HEK293 (cell line): ENCODE results near the gene C2orf49.
A peak's percentile ranks its signal among the peaks of the same experiment; 100 is the strongest.

ENCODE experiments used
- CTCF ChIA-PET: fragments of 350-600 bp; formaldehyde crosslinking; extraction: SDS; loops from one replicate; lab custom pipeline; 2021; ENCODE audit warnings: antibody characterized with exemption; lab: Yijun Ruan, JAX
- POLR2A ChIA-PET: fragments of 300-600 bp; formaldehyde crosslinking; extraction: SDS; loops from one replicate; lab custom pipeline; 2020; ENCODE audit warnings: antibody characterized with exemption, inconsistent platforms; lab: Yijun Ruan, JAX
- H3K27ac ChIP-seq: fragments of 200-500 bp; sonication (Bioruptor generic); 2 replicates; pipeline ENCODE4 v1.5.1; 2014; ENCODE audit warnings: low read depth, low read length, control low read depth, inconsistent platforms; ENCODE audit errors: extremely low read depth
- H3K36me3 ChIP-seq, 2 experiments: fragments of 200-500 bp in 1 of 2; sonication (Bioruptor generic) in 1 of 2; 1 replicate in 1 of 2; 2 replicates in 1 of 2; pipeline ENCODE4 v1.5.1; 2014 to 2017; ENCODE audit warnings: inconsistent platforms in 2 of 2, low read length in 2 of 2; ENCODE audit not compliant: control insufficient read depth in 2 of 2, insufficient read depth in 1 of 2
- H3K4me1 ChIP-seq: fragments of 200-500 bp; sonication (Bioruptor generic); 2 replicates; pipeline ENCODE4 v1.5.1; 2014; ENCODE audit warnings: mild to moderate bottlenecking, low read length, inconsistent platforms; ENCODE audit not compliant: control insufficient read depth, insufficient read depth
- H3K4me3 ChIP-seq: 2 replicates; pipeline ENCODE4 v1.5.1; 2011; ENCODE audit warnings: low read depth, mild to moderate bottlenecking, control low read depth, low read length, moderate library complexity
- H3K9me3 ChIP-seq: fragments of 200-500 bp; sonication (Bioruptor generic); 2 replicates; pipeline ENCODE4 v1.5.1; 2014; ENCODE audit warnings: low read depth, low read length, inconsistent platforms; ENCODE audit not compliant: control insufficient read depth, insufficient read depth
- IKZF3 ChIP-seq: fragments of 450-650 bp; IDR thresholded peaks from 2 replicates; pipeline ENCODE4 v1.5.0; 2018; ENCODE audit warnings: missing biosample characterization, mild to moderate bottlenecking, missing genetic modification characterization, moderate library complexity
- KLF1 ChIP-seq: fragments of 450-650 bp; formaldehyde crosslinking; IDR thresholded peaks from 2 replicates; pipeline ENCODE4 v1.5.1; 2016; ENCODE audit warnings: missing biosample characterization, missing genetic modification characterization
- KLF8 ChIP-seq: fragments of 450-650 bp; formaldehyde crosslinking; IDR thresholded peaks from 2 replicates; pipeline ENCODE4 v1.5.1; 2016; ENCODE audit warnings: missing biosample characterization, missing genetic modification characterization
- ZBTB1 ChIP-seq: fragments of 450-650 bp; formaldehyde crosslinking; IDR thresholded peaks from 2 replicates; pipeline ENCODE4 v1.5.1; 2016; ENCODE audit warnings: missing biosample characterization, missing genetic modification characterization
- ZBTB17 ChIP-seq: fragments of 450-650 bp; formaldehyde crosslinking; IDR thresholded peaks from 2 replicates; pipeline ENCODE4 v1.5.1; 2016; ENCODE audit warnings: missing biosample characterization, missing genetic modification characterization
- ZBTB8A ChIP-seq: fragments of 450-650 bp; formaldehyde crosslinking; IDR thresholded peaks from 2 replicates; pipeline ENCODE4 v1.5.1; 2016; ENCODE audit warnings: missing biosample characterization, missing genetic modification characterization
- ZNF114 ChIP-seq: fragments of 450-650 bp; formaldehyde crosslinking; IDR thresholded peaks from 2 replicates; pipeline ENCODE4 v1.5.0; 2017; ENCODE audit warnings: missing biosample characterization, missing genetic modification characterization
- ZNF132 ChIP-seq: fragments of 450-650 bp; formaldehyde crosslinking; IDR thresholded peaks from 2 replicates; pipeline ENCODE4 v1.5.1; 2017; ENCODE audit warnings: missing biosample characterization, missing genetic modification characterization, borderline replicate concordance
- ZNF133 ChIP-seq: fragments of 450-650 bp; formaldehyde crosslinking; IDR thresholded peaks from 2 replicates; pipeline ENCODE4 v1.5.1; 2016; ENCODE audit warnings: missing biosample characterization, missing genetic modification characterization
- ZNF184 ChIP-seq: fragments of 450-650 bp; IDR thresholded peaks from 2 replicates; pipeline ENCODE4 v1.5.1; 2018; ENCODE audit warnings: missing biosample characterization, mild to moderate bottlenecking, missing genetic modification characterization
- ZNF221 ChIP-seq: fragments of 450-650 bp; formaldehyde crosslinking; IDR thresholded peaks from 2 replicates; pipeline ENCODE4 v1.5.1; 2017; ENCODE audit warnings: missing biosample characterization, missing genetic modification characterization, borderline replicate concordance
- ZNF24 ChIP-seq: fragments of 450-650 bp; formaldehyde crosslinking; IDR thresholded peaks from 2 replicates; pipeline ENCODE4 v1.5.1; 2016; ENCODE audit warnings: missing biosample characterization, missing genetic modification characterization
- ZNF391 ChIP-seq: fragments of 450-650 bp; formaldehyde crosslinking; IDR thresholded peaks from 2 replicates; pipeline ENCODE4 v1.5.1; 2016; ENCODE audit warnings: low read depth, missing biosample characterization, missing genetic modification characterization, borderline replicate concordance
- ZNF394 ChIP-seq: fragments of 450-650 bp; formaldehyde crosslinking; IDR thresholded peaks from 2 replicates; pipeline ENCODE4 v1.5.1; 2016; ENCODE audit warnings: missing biosample characterization, missing genetic modification characterization, mild to moderate bottlenecking, moderate library complexity, borderline replicate concordance
- ZNF514 ChIP-seq: fragments of 450-650 bp; formaldehyde crosslinking; IDR thresholded peaks from 2 replicates; pipeline ENCODE4 v1.5.1; 2016; ENCODE audit warnings: missing biosample characterization, missing genetic modification characterization
- ZNF548 ChIP-seq: fragments of 450-650 bp; formaldehyde crosslinking; IDR thresholded peaks from 2 replicates; pipeline ENCODE4 v1.5.1; 2016; ENCODE audit warnings: missing biosample characterization, missing genetic modification characterization
- ZNF629 ChIP-seq: fragments of 450-650 bp; formaldehyde crosslinking; IDR thresholded peaks from 2 replicates; pipeline ENCODE4 v1.5.1; 2017; ENCODE audit warnings: missing biosample characterization, missing genetic modification characterization
- ZNF654 ChIP-seq: fragments of 450-650 bp; formaldehyde crosslinking; IDR thresholded peaks from 2 replicates; pipeline ENCODE4 v1.5.1; 2016; ENCODE audit warnings: low read depth, missing biosample characterization, missing genetic modification characterization
- ZNF670 ChIP-seq: fragments of 450-650 bp; formaldehyde crosslinking; IDR thresholded peaks from 2 replicates; pipeline ENCODE4 v1.5.1; 2016; ENCODE audit warnings: missing biosample characterization, missing genetic modification characterization, low read depth
- ZNF701 ChIP-seq: fragments of 450-650 bp; formaldehyde crosslinking; IDR thresholded peaks from 2 replicates; pipeline ENCODE4 v1.5.1; 2016; ENCODE audit warnings: missing biosample characterization, missing genetic modification characterization
- ZNF76 ChIP-seq: fragments of 450-650 bp; formaldehyde crosslinking; IDR thresholded peaks from 2 replicates; pipeline ENCODE4; 2016; ENCODE audit warnings: low read depth, missing biosample characterization, missing genetic modification characterization, borderline replicate concordance
- TF ChIP-seq, protein P1 (sequence below): fragments of 450-650 bp; formaldehyde crosslinking; IDR thresholded peaks from 2 replicates; pipeline ENCODE4 v1.5.1; 2016; ENCODE audit warnings: missing biosample characterization, missing genetic modification characterization

C2orf49 gene

DNA sequence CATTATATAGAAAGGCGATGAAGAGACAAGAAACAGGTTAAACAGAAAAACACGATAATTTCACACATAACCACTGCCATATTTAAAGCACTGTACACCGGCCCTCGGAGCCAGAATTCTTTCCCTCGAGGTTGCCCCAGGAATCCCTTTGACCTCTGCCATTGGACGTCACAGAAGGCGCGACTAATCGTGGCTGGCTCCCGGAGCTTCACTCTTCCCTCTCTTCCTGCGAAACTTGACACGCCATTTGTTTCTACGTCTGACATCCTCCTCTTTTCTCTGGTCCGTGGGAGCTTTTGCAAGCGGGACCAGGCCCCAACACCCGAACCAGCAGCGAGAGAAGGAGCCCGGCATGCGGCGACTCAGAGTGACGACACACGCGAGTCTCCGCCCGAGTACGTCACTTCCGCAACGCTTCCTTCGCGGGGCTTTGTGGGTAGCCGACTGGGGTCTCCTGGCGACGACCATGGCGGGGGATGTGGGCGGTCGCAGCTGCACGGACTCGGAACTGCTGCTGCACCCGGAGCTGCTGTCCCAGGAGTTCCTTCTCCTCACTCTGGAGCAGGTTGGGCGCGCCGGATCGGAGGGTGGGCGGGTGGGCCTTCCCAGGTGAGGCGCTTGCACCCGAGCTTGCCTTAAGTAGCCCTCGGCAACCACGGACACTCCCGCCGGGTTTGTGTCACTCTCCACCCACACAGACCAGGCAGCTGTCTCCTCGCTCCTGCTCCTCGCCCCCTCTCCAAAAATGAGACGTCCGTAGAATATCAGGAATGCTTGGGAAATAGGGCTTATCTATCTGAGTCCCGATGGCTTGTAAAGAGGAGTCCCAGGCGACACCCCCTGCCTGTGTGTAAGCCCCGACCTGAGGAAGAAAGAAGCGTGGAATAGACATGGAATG lies at the start of gene C2orf49 (continued):
- TF ChIP-seq ZNF24, result peak; percentile 22; the same call in 1 of the 2 replicates
- TF ChIP-seq ZNF114 (tag by site-specific recombination), result no peak
- no peak for TF ChIP-seq IKZF3 (tag by site-specific recombination)
- TF ChIP-seq ZBTB1 (tag by site-specific recombination), result no peak
- peak; percentile 92 for TF ChIP-seq ZNF76 (tag by site-specific recombination)
- TF ChIP-seq ZNF548 (tag by site-specific recombination), result no peak
- peak; percentile 82 for TF ChIP-seq KLF8 (tag by site-specific recombination)
- TF ChIP-seq ZNF670, result no peak
- TF ChIP-seq ZBTB17 (tag by site-specific recombination), result peak; percentile 77
- no peak for TF ChIP-seq KLF1
- TF ChIP-seq, protein P1, sequence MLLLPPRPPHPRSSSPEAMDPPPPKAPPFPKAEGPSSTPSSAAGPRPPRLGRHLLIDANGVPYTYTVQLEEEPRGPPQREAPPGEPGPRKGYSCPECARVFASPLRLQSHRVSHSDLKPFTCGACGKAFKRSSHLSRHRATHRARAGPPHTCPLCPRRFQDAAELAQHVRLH (tag by site-specific recombination), result 0 out of 2 replicates have a peak, but pooled peaks have one; percentile 40
- peak; percentile 97 for TF ChIP-seq ZNF629 (tag by site-specific recombination)
- 0 out of 2 replicates have a peak, but pooled peaks have one; percentile 46 for TF ChIP-seq ZNF394
- no peak for TF ChIP-seq ZNF514
- TF ChIP-seq ZNF701 (tag by site-specific recombination), result no peak
- no peak for TF ChIP-seq ZNF133
- peak; percentile 54 for TF ChIP-seq ZBTB8A
- no peak for TF ChIP-seq ZNF132 (tag by site-specific recombination)
- TF ChIP-seq ZNF391 (tag by site-specific recombination), result 0 out of 2 replicates have a peak, but pooled peaks have one; percentile 56
- TF ChIP-seq, all 188 proteins: peak for 34

DNA sequence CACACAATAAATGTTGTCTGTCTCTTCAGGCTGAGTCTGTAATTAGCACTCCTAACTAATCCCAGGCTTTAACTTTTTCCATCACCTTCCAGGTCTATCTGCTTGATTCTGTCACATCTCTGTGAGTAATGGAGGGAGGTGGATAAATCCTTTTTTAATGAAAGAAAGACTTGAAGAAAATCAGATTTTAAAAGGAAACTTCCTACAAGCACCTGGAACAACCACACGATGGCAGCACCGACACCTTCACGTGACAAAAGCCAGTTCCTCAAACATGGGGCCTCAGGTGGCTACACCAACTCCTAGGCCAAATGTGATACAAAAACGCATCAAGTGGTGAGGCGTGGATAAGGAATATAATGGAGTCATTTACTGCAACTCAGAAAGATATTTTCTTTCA lies 49.6 kb upstream of the C2orf49 start:
- Histone ChIP-seq H3K36me3 (peaks cover 14 to 72% of the 10 kb centered on the region in 2 experiments; a peak in 2 of 3 replicates), H3K4me3 (no peak overlapping the region), H3K9me3 (no peaks in the 10 kb centered on the region), H3K27ac (no peak overlapping the region), H3K4me1 (no peaks in the 10 kb centered on the region)
- ChIA-PET CTCF (interaction anchor here (0.6 to 1.9 kb wide), 16 partner anchors 9 to 969 kb away, joined by 3 to 9 read pairs (median 4); partner anchors contain the start of gene GPR45), POLR2A (no interaction called here)
- TF ChIP-seq ZNF221 (tag by site-specific recombination) (no peak), ZNF654 (tag by site-specific recombination) (peak; percentile 20)

DNA sequence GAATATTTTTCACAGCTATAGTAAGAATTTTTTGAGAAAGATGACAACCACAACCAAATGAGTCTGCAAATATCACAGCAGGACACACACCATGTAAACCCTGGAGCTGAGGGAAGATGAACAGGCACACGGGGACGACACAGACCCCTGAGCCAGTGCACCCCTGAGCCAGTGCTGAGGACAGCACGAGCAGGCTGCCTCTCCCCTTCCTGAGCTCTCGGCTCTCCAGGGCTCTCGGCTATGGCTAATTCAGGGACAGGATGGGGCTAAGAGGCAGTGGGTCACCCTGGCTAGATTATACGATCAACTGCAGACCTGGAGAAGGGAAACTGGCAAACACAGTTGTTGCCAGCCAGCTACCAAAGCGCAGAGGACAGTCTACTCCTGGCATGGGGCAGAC lies 49.2 kb upstream of the C2orf49 start:
- no peak for TF ChIP-seq ZNF184
- ChIA-PET POLR2A (no interaction called here), CTCF (interaction anchor here (0.6 to 1.9 kb wide), 15 partner anchors 9 to 969 kb away, joined by 3 to 9 read pairs (median 4); partner anchors contain the start of gene GPR45)
- Histone ChIP-seq H3K9me3 (no peaks in the 10 kb centered on the region), H3K4me3 (no peak overlapping the region), H3K4me1 (no peaks in the 10 kb centered on the region), H3K27ac (no peak overlapping the region), H3K36me3 (peaks cover 14 to 68% of the 10 kb centered on the region in 2 experiments; a peak in 2 of 3 replicates)
